Cardiac fibroblast (primary cell): ENCODE results near the gene KPNA3.

Experiments
- DNase-seq, 2 donors: peaks; one replicate each; pipeline versions ENCODE4 v3.0.0 to v3.0.0-alpha.2; 2010; ENCODE audit warnings: low read depth in 2 of 2
- H3K4me3 ChIP-seq, 2 donors: replicated peaks in 1 of 2; 1 replicate in 1 of 2; 2 replicates in 1 of 2; pipeline ENCODE4 v1.5.1; 2011; ENCODE audit warnings: low read depth in 2 of 2, low read length in 2 of 2, mild to moderate bottlenecking in 2 of 2, moderate library complexity in 1 of 2
- CTCF ChIP-seq: IDR thresholded peaks from one replicate; pipeline ENCODE4 v1.5.1; 2011; ENCODE audit warnings: low read depth, mild to moderate bottlenecking, low read length, inconsistent platforms

Gene KPNA3

GRCh38 chr13:49669735-49670309 lies 122.7 kb downstream of the KPNA3 start:
- DNase-seq: peak; percentile 75 to 78
- peak; percentile 69 for TF ChIP-seq CTCF

GRCh38 chr13:49667773-49668172 lies 124.7 kb downstream of the KPNA3 start:
- H3K4me3 ChIP-seq: no peak overlapping the region
- DNase-seq: peak in 1 of 2 donors; percentile 25
- no peak for TF ChIP-seq CTCF

More at GRCh38 chr13:49669735-49670309, 122.7 kb downstream of the KPNA3 start:
- no peak overlapping the region for H3K4me3 ChIP-seq

- no peak for DNase-seq
- no peak overlapping the region for H3K4me3 ChIP-seq
- TF ChIP-seq CTCF: no peak
These were observed 127.9 kb downstream of the KPNA3 start for GRCh38 chr13:49664606-49665005.

DNA sequence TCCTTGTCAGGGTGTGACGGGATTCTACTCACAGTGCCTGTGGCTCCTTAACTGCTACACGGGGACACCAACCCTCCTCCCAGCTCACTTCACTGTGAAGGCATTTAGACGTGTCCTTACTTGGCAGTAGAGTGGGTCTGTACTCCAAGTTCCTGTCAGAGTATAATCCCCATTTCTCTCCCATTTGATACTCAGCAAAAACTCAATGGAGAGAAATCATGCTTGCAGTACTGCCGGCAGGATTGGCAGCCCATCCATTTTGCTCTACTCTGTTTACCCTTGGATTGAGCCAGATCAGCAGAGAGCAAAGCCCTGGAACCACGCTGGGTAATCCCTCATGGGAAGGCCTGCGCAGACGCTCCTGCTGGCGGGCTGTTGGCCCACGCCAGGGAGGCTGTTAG lies 135.2 kb downstream of the KPNA3 start:
- H3K4me3 ChIP-seq: no peak overlapping the region
- TF ChIP-seq CTCF: no peak
- DNase-seq: no peak

DNA sequence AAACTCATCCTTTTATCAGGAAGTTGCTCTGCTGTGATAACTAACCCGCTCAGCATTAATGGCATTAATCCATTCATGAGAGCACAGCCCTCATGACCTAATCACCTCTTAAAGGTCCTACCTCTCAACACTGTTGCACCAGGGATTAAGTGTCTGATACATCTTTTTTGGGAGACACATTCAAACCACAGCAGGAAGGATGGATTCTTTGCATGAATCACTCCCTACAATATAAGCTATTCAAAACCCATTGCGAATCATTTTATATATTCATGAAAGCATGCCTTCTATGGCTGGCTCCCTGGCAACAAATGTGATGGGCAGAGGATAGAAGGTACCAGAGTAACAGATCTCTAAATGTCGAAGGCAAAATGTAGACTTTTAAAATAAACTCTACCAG lies 136.6 kb downstream of the KPNA3 start:
- no peak for DNase-seq
- H3K4me3 ChIP-seq: no peak overlapping the region
- no peak for TF ChIP-seq CTCF

DNA sequence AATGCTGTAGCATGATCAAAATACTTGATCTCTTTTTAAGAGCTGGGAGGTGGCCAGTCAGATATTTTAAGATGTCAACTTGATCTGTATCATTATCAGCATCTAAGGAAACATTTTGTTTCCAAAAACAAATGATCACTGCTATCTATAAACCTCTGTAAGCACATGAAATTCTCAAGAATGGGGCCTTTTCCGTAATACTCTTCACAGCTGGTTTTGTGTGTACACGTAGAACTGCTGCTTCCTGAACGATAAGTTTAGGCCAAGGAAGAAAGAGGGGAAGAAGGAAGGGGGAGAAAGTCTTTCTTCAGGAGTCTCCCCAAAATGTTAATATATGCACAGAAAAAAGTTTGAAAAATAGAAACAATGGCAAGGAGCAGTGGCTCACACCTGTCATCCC lies 138.5 kb downstream of the KPNA3 start:
- H3K4me3 ChIP-seq: no peak overlapping the region
- no peak for DNase-seq
- TF ChIP-seq CTCF: no peak

- no peak for TF ChIP-seq CTCF
These were observed 139.0 kb downstream of the KPNA3 start for GRCh38 chr13:49653478-49653877.

More at GRCh38 chr13:49653478-49653877, 139.0 kb downstream of the KPNA3 start:
- H3K4me3 ChIP-seq: no peak overlapping the region
- no peak for DNase-seq
